Measurements from ENCODE around the gene DYDC1. TPM values are rescaled to one million over a fixed set of nuclear protein-coding genes. Genes with fewer than 3 reads are reported as not detected.

Gene DYDC1
- total RNA-seq, 2 experiments from 2014 or later = not detected

GRCh38 chr10:80289451-80290287 is 66.9 kb downstream of the DYDC1 start, which contains the start of gene MAT1A:
TSS of gene MAT1A (minus strand) at chr10:80289658. CDS start at chr10:80289423, 235 bp downstream.
- H3K4me1 ChIP-seq (ENCODE audit: insufficient read depth, low read length) = no peaks in the 10 kb centered on the region
- ATAC-seq (ENCODE audit: poor library complexity) (no peak), DNase-seq (no peak)
- H3K27me3 ChIP-seq (ENCODE audit: control insufficient read depth in 1 of 2, insufficient read depth in 2 of 2, low read length in 2 of 2) = peaks cover 0 to 8% of the 10 kb centered on the region in 2 experiments
- POLR2A ChIA-PET = no interaction called here
- H3K36me3 ChIP-seq (ENCODE audit: insufficient read depth, low read length) = no peaks in the 10 kb centered on the region
- H3K9me3 ChIP-seq (ENCODE audit: control insufficient read depth in 1 of 2, insufficient read depth in 1 of 2, low read length in 2 of 2) = no peaks in the 10 kb centered on the region
- no peak for TF ChIP-seq CTCF (IDR thresholded peaks at IDR 0.05)
- no peaks in the 10 kb centered on the region for H3K9me3 Mint-ChIP-seq
- no peak within 1 kb of the TSS for H3K4me3 Mint-ChIP-seq
- H3K27ac Mint-ChIP-seq = no peak within 1 kb of the TSS
- CTCF ChIA-PET = no interaction called here
- no peaks in the 10 kb centered on the region for H3K4me1 Mint-ChIP-seq (ENCODE audit: low read depth)
- H3K27me3 Mint-ChIP-seq = peaks cover 23% of the 10 kb centered on the region
- no peak within 1 kb of the TSS for H3K27ac ChIP-seq (ENCODE audit: low read depth in 1 of 2, low read length in 2 of 2)
- no peak within 1 kb of the TSS for H3K4me3 ChIP-seq (ENCODE audit: low read length)
- intact Hi-C loops (cut with DNase I, micrococcal nuclease) = no loop called here
- H3K36me3 Mint-ChIP-seq (ENCODE audit: low read depth) = no peaks in the 10 kb centered on the region

GRCh38 chr10:80288849-80289248 is 67.7 kb downstream of the DYDC1 start:
- Histone ChIP-seq H3K27ac (ENCODE audit: low read depth in 1 of 2, low read length in 2 of 2) (no peak overlapping the region), H3K4me3 (ENCODE audit: low read length) (no peak overlapping the region), H3K4me1 (ENCODE audit: insufficient read depth, low read length) (no peaks in the 10 kb centered on the region), H3K36me3 (ENCODE audit: insufficient read depth, low read length) (no peaks in the 10 kb centered on the region), H3K27me3 (ENCODE audit: control insufficient read depth in 1 of 2, insufficient read depth in 2 of 2, low read length in 2 of 2) (peaks cover 0 to 8% of the 10 kb centered on the region in 2 experiments), H3K9me3 (ENCODE audit: control insufficient read depth in 1 of 2, insufficient read depth in 1 of 2, low read length in 2 of 2) (no peaks in the 10 kb centered on the region)
- no peak for TF ChIP-seq CTCF (IDR thresholded peaks at IDR 0.05)
- no peaks in the 10 kb centered on the region for H3K9me3 Mint-ChIP-seq
- ChIA-PET CTCF (no interaction called here), POLR2A (no interaction called here)
- H3K27me3 Mint-ChIP-seq = peaks cover 22% of the 10 kb centered on the region
- intact Hi-C loops (cut with DNase I, micrococcal nuclease) = no loop called here
- H3K36me3 Mint-ChIP-seq (ENCODE audit: low read depth) = no peaks in the 10 kb centered on the region
- no peak for DNase-seq
- ATAC-seq (ENCODE audit: poor library complexity) = no peak
- H3K4me3 Mint-ChIP-seq = no peak overlapping the region
- H3K27ac Mint-ChIP-seq = no peak overlapping the region
- no peaks in the 10 kb centered on the region for H3K4me1 Mint-ChIP-seq (ENCODE audit: low read depth)

Other genes starting within 250 kb of the DYDC1 start
- not detected for gene PLAC9, start 224.0 kb downstream of the DYDC1 start, total RNA-seq
- gene ANXA11, start 151.2 kb downstream of the DYDC1 start, total RNA-seq = 100 to 1,000 TPM; 153 to 159 TPM
- not detected for gene MAT1A, start 67.1 kb downstream of the DYDC1 start, total RNA-seq
- not detected for gene DYDC2, start within 50 bp of the DYDC1 start, total RNA-seq
- 1 to 10 TPM; 3.9 to 4.6 TPM for gene PRXL2A, start 51.8 kb upstream of the DYDC1 start, total RNA-seq
- gene TSPAN14, start 97.6 kb upstream of the DYDC1 start, total RNA-seq = 100 to 1,000 TPM; 167 to 168 TPM
- under 1 TPM; 0.16 to 0.31 TPM for gene SH2D4B, start 181.1 kb upstream of the DYDC1 start, total RNA-seq